Spleen (tissue), 11 donors: ENCODE measurements around the gene DPYSL4. TPM values are rescaled to one million over a fixed set of nuclear protein-coding genes. Genes with fewer than 3 reads are reported as not detected.

Source experiments
- DNase-seq: peaks from one replicate; pipeline ENCODE4 v3.0.0-alpha.2; 2020
- H3K27ac ChIP-seq, 8 donors: fragments of 200-600 bp; sonication (generic) in 7 of 8; 1 replicate in 4 of 8; 2 replicates in 4 of 8; pipeline versions ENCODE4 v1.5.0 to v1.8.0; 2016 to 2021; ENCODE audit warnings: inconsistent platforms in 4 of 8, mild to moderate bottlenecking in 4 of 8, moderate library complexity in 1 of 8
- H3K27me3 ChIP-seq, 7 donors: fragments of 200-600 bp; sonication (generic) in 6 of 7; replicated peaks in 1 of 7; 1 replicate in 4 of 7; 2 replicates in 3 of 7; pipeline versions ENCODE4 v1.5.0 to v1.8.0; 2016 to 2021; ENCODE audit warnings: inconsistent platforms in 3 of 7, mild to moderate bottlenecking in 1 of 7
- H3K36me3 ChIP-seq, 6 donors: fragments of 200-600 bp; sonication (generic) in 5 of 6; 1 replicate in 4 of 6; 2 replicates in 2 of 6; pipeline versions ENCODE4 v1.5.0 to v1.8.0; 2016 to 2021; ENCODE audit warnings: inconsistent platforms in 2 of 6
- H3K4me1 ChIP-seq, 6 donors: fragments of 200-600 bp; sonication (generic) in 5 of 6; 1 replicate in 3 of 6; 2 replicates in 3 of 6; pipeline versions ENCODE4 v1.5.0 to v1.8.0; 2016 to 2021; ENCODE audit warnings: inconsistent platforms in 3 of 6
- H3K4me3 ChIP-seq, 8 donors: fragments of 200-600 bp; sonication (generic) in 7 of 8; 1 replicate in 4 of 8; 2 replicates in 4 of 8; pipeline versions ENCODE4 v1.5.0 to v1.8.0; 2016 to 2021; ENCODE audit warnings: inconsistent platforms in 4 of 8, mild to moderate bottlenecking in 4 of 8, moderate library complexity in 2 of 8
- H3K9me3 ChIP-seq, 8 donors: fragments of 200-600 bp; sonication (generic) in 7 of 8; 1 replicate in 4 of 8; 2 replicates in 4 of 8; pipeline versions ENCODE4 v1.5.0 to v1.8.0; 2016 to 2021; ENCODE audit warnings: inconsistent platforms in 4 of 8
- POLR2A ChIP-seq, 3 donors: fragments of 450-650 bp; IDR thresholded peaks; one replicate each; pipeline ENCODE4 v1.5.1; 2017; ENCODE audit warnings: antibody characterized with exemption in 3 of 3, mild to moderate bottlenecking in 1 of 3
- POLR2AphosphoS5 ChIP-seq, 3 donors: sonication (generic); formaldehyde crosslinking; IDR thresholded peaks; one replicate each; pipeline ENCODE4 v1.5.1; 2017; ENCODE audit warnings: antibody characterized with exemption in 3 of 3
- WGBS, 5 donors: extraction: QIAGEN DNeasy Blood & Tissue Kit in 3 of 5; methylation state at CpG; one replicate each; pipeline versions ENCODE4 v1.1.5 to v1.1.7; 2013 to 2018; 5-methylcytosine and 5-hydroxymethylcytosine counted together
- intact Hi-C: fragments of 100-400 bp; cut with DNase I; formaldehyde crosslinking; loops from one replicate; pipeline ENCODE4 v1.15.0; 2023; ENCODE audit warnings: low total_unique reads
- polyA plus RNA-seq, 3 donors: library from polyadenylated mRNA; stranded (reverse); fragments of 200-250 nt; gene quantifications; one replicate each; pipeline ENCODE4 v1.2.1, GENCODE V29; 2013
- total RNA-seq, 7 donors: library from RNA; depleted of rRNA in 3 of 7; stranded (reverse); fragments of >200 nt in 3 of 7; fragmentation: NEBNext Ultra II Directional in 4 of 7; extraction: Animal tissue kit (Norgen Biotek cat#: 25700) in 4 of 7; gene quantifications; one replicate each; pipeline versions ENCODE4 v1.1.0 to v1.2.1, GENCODE V29; 2016 to 2021
- TF ChIP-seq, protein P1 (sequence below), 11 experiments: fragments of 200-600 bp in 7 of 11; fragments of 450-650 bp in 4 of 11; sonication (generic) in 4 of 11; IDR thresholded peaks in 8 of 11; conservative IDR thresholded peaks in 3 of 11; 1 replicate in 7 of 11; 2 replicates in 4 of 11; pipeline versions ENCODE4 v1.4.0 to v1.8.0; 2016 to 2021; ENCODE audit warnings: antibody characterized with exemption in 11 of 11, inconsistent platforms in 4 of 11, mild to moderate bottlenecking in 1 of 11
- donor health status: healthy with polysubstance abuse.
- donor health status: DM: no; HTN: no; CAD: no; lungs with moderate emphysema.
- donor health status: DM: no; HTN: no; CAD: no.
- donor health status: Bipolar disorder and iron deficiency.
- donor health status: healthy.
- donor health status: DM: no; HTN: no; CAD: no.
- donor health status: DM: yes; HTN: yes; CAD: no.

DPYSL4 gene
- total and polyA plus RNA-seq, 10 donors, result 0.55 to 6.0 (median 1.0) TPM; not detected in 1

DNA sequence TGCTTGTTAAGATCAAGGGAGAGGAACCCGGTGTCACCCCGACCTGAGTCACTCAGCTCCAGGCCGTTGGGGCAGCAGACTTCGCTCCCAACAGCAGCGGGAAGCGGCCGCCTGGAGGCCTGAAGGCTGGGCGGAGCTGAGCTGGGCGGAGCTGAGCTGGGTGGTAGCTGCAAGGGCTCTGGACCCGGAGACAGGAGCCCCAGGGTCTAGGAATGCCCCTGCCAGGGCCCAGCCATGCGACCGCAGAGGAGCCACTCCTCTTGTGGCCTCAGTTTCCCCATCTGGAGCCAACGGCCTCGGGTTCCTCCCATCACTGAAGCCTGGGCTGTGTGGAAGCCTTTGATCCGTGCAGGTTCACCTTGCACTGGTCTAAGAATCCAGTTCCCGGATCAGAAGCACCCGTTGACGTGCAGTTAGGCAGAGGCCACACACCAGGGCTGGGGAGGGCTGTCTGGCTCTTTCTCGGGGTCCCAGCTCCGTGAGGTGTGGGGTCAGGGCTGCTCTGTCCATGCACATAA, 21.9 kb upstream of the DPYSL4 start:
- Histone ChIP-seq H3K27me3 (peaks cover 0 to 41% (median 0%) of the 10 kb centered on the region in 7 donors), H3K27ac (no peak overlapping the region), H3K9me3 (no peaks in the 10 kb centered on the region), H3K4me3 (no peak overlapping the region), H3K36me3 (peaks cover 0 to 8% (median 0%) of the 10 kb centered on the region in 6 donors), H3K4me1 (peaks cover 0 to 24% (median 12%) of the 10 kb centered on the region in 6 donors)
- no peak for TF ChIP-seq POLR2A (IDR thresholded peaks at IDR 0.05)
- no peak for TF ChIP-seq POLR2AphosphoS5 (IDR thresholded peaks at IDR 0.05)
- TF ChIP-seq, protein P1, sequence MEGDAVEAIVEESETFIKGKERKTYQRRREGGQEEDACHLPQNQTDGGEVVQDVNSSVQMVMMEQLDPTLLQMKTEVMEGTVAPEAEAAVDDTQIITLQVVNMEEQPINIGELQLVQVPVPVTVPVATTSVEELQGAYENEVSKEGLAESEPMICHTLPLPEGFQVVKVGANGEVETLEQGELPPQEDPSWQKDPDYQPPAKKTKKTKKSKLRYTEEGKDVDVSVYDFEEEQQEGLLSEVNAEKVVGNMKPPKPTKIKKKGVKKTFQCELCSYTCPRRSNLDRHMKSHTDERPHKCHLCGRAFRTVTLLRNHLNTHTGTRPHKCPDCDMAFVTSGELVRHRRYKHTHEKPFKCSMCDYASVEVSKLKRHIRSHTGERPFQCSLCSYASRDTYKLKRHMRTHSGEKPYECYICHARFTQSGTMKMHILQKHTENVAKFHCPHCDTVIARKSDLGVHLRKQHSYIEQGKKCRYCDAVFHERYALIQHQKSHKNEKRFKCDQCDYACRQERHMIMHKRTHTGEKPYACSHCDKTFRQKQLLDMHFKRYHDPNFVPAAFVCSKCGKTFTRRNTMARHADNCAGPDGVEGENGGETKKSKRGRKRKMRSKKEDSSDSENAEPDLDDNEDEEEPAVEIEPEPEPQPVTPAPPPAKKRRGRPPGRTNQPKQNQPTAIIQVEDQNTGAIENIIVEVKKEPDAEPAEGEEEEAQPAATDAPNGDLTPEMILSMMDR (IDR thresholded peaks at IDR 0.05 in 8 of 11, conservative IDR thresholded peaks at IDR 0.05 in 3 of 11), result no peak
- WGBS, 5 donors, result 51 to 58% (median 54%) methylated on average over 19 to 20 of the region's 20 CpGs
- DNase-seq, result peak; percentile 69
- intact Hi-C loops, result no loop called here

DNA sequence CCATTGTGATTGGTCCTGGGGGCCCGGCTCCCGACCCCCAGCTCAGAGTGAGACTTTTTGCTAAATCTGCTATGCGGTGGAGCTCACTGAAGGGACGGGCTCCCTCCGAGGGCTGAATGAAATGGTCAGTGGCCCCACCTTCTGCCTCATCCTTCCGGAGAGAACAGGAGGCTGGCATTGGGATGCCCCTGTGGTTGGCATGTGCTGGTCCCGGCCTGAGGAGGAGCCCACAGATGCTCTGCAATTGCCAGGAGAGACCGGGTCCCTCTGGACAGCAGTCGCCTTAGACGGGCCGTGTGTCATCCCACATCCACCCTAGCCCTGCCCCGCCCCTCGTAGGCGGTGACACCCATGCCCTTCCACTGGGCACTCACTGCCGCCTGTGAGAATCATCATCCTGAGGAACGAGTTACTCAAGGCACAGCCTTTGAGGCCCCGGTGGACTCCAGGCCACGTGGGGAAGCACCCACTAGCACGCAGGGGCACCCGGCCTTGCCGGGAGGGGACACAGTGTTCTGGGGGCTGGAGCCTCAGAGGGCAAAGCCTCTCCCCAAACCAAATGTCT, 21.2 kb upstream of the DPYSL4 start:
- Histone ChIP-seq H3K9me3 (no peaks in the 10 kb centered on the region), H3K27ac (no peak overlapping the region), H3K4me1 (peaks cover 0 to 24% (median 12%) of the 10 kb centered on the region in 6 donors), H3K27me3 (peaks cover 0 to 46% (median 0%) of the 10 kb centered on the region in 7 donors), H3K36me3 (peaks cover 0 to 13% (median 0%) of the 10 kb centered on the region in 6 donors), H3K4me3 (no peak overlapping the region)
- intact Hi-C loops, result no loop called here
- WGBS, 5 donors, result 82 to 90% (median 88%) methylated on average over 12 to 21 of the region's 21 CpGs
- TF ChIP-seq POLR2AphosphoS5 (IDR thresholded peaks at IDR 0.05), result no peak
- no peak for TF ChIP-seq POLR2A (IDR thresholded peaks at IDR 0.05)
- TF ChIP-seq, protein P1 (IDR thresholded peaks at IDR 0.05 in 8 of 11, conservative IDR thresholded peaks at IDR 0.05 in 3 of 11), result no peak
- peak; percentile 61 for DNase-seq

DNA sequence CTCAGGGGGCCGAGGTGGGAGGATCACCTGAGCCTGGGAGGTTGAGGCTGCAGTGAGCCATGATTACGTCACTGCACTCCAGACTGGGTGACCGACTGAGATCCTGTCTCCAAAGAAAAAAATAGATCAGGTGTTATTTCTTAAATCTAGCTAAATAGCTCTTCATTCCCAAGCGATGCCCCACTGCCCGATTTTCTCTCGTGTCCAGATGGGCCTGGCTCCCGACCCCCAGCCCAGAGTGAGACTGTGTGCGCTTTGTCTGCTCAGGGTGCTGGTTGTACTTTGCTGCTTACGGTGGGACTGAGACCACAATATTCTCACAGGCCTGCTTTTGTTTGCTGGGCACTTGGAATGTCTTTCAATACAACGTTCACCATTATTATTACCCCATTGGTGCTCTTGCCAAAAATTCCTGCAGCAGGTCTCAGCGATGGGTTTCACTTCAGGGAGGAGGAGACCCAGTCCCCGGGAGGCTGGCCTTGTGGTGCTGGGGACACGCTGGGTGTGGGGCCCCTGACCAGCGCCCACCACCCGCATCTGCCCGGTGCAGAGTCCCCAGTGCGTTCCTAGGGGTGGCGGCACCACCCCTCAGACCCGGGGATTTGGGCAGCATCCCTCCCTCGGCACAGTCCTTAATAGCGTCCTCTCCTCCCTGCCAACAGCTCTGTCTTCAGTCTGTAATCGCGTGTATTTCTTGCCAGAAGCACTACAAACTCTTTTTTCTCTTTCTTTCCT, 20.4 kb upstream of the DPYSL4 start:
- WGBS, 5 donors, result 81 to 88% (median 85%) methylated on average over 23 of the region's 23 CpGs
- Histone ChIP-seq H3K4me3 (no peak overlapping the region), H3K27me3 (peaks cover 0 to 46% (median 0%) of the 10 kb centered on the region in 7 donors), H3K27ac (no peak overlapping the region), H3K36me3 (peaks cover 0 to 13% (median 0%) of the 10 kb centered on the region in 6 donors), H3K9me3 (no peaks in the 10 kb centered on the region), H3K4me1 (peaks cover 0 to 24% (median 12%) of the 10 kb centered on the region in 6 donors)
- intact Hi-C loops, result no loop called here
- TF ChIP-seq POLR2A (IDR thresholded peaks at IDR 0.05) (no peak), POLR2AphosphoS5 (IDR thresholded peaks at IDR 0.05) (no peak)
- TF ChIP-seq, protein P1 (IDR thresholded peaks at IDR 0.05 in 8 of 11, conservative IDR thresholded peaks at IDR 0.05 in 3 of 11), result no peak
- peak; percentile 64 for DNase-seq
